ENCODE data around the gene ST8SIA1. TPM values are rescaled to one million over a fixed set of nuclear protein-coding genes. Genes with fewer than 3 reads are reported as not detected.

ST8SIA1 gene
- total RNA-seq, 1 experiment from 2014 or later, result 31.4 TPM

- no peak for DNase-seq (ENCODE audit: low read depth, low spot score)
These were observed 35.1 kb downstream of the ST8SIA1 start for GRCh38 chr12:22299294-22299912.

GRCh38 chr12:22289250-22289649 lies 45.3 kb downstream of the ST8SIA1 start:
- in situ Hi-C loops (cut with HindIII; ENCODE audit: low pct_unique_long_range_greater_than_20kb, low sequenced_read_pairs), result no loop called here
- DNase-seq (ENCODE audit: low read depth, low spot score), result no peak

More at GRCh38 chr12:22299294-22299912, 35.1 kb downstream of the ST8SIA1 start:
- in situ Hi-C loops (cut with HindIII; ENCODE audit: low pct_unique_long_range_greater_than_20kb, low sequenced_read_pairs), result no loop called here

GRCh38 chr12:22287776-22288621 lies 46.5 kb downstream of the ST8SIA1 start:
- DNase-seq (ENCODE audit: low read depth, low spot score), result no peak
- in situ Hi-C loops (cut with HindIII; ENCODE audit: low pct_unique_long_range_greater_than_20kb, low sequenced_read_pairs), result no loop called here

- in situ Hi-C loops (cut with HindIII; ENCODE audit: low pct_unique_long_range_greater_than_20kb, low sequenced_read_pairs), result no loop called here
These were observed 47.4 kb downstream of the ST8SIA1 start for GRCh38 chr12:22287101-22287500.

GRCh38 chr12:22286569-22286968 lies 47.9 kb downstream of the ST8SIA1 start:
- no peak for DNase-seq (ENCODE audit: low read depth, low spot score)
- in situ Hi-C loops (cut with HindIII; ENCODE audit: low pct_unique_long_range_greater_than_20kb, low sequenced_read_pairs), result no loop called here

More at GRCh38 chr12:22287101-22287500, 47.4 kb downstream of the ST8SIA1 start:
- DNase-seq (ENCODE audit: low read depth, low spot score), result no peak

GRCh38 chr12:22285846-22286245 lies 48.7 kb downstream of the ST8SIA1 start:
- in situ Hi-C loops (cut with HindIII; ENCODE audit: low pct_unique_long_range_greater_than_20kb, low sequenced_read_pairs), result no loop called here
- DNase-seq (ENCODE audit: low read depth, low spot score), result no peak

GRCh38 chr12:22284871-22285270 lies 49.6 kb downstream of the ST8SIA1 start:
- no peak for DNase-seq (ENCODE audit: low read depth, low spot score)
- in situ Hi-C loops (cut with HindIII; ENCODE audit: low pct_unique_long_range_greater_than_20kb, low sequenced_read_pairs), result no loop called here

- DNase-seq (ENCODE audit: low read depth, low spot score), result no peak
- in situ Hi-C loops (cut with HindIII; ENCODE audit: low pct_unique_long_range_greater_than_20kb, low sequenced_read_pairs), result no loop called here
These were observed 51.0 kb downstream of the ST8SIA1 start for GRCh38 chr12:22283508-22283907.

- no peak for DNase-seq (ENCODE audit: low read depth, low spot score)
- in situ Hi-C loops (cut with HindIII; ENCODE audit: low pct_unique_long_range_greater_than_20kb, low sequenced_read_pairs), result no loop called here
These were observed 51.5 kb downstream of the ST8SIA1 start for GRCh38 chr12:22283006-22283506.

- DNase-seq (ENCODE audit: low read depth, low spot score), result no peak
- in situ Hi-C loops (cut with HindIII; ENCODE audit: low pct_unique_long_range_greater_than_20kb, low sequenced_read_pairs), result no loop called here
These were observed 52.2 kb downstream of the ST8SIA1 start for GRCh38 chr12:22282283-22282682.

- DNase-seq (ENCODE audit: low read depth, low spot score), result no peak
- in situ Hi-C loops (cut with HindIII; ENCODE audit: low pct_unique_long_range_greater_than_20kb, low sequenced_read_pairs), result no loop called here
These were observed 57.6 kb downstream of the ST8SIA1 start for GRCh38 chr12:22276867-22277266.

GRCh38 chr12:22276313-22276712 lies 58.2 kb downstream of the ST8SIA1 start:
- in situ Hi-C loops (cut with HindIII; ENCODE audit: low pct_unique_long_range_greater_than_20kb, low sequenced_read_pairs), result no loop called here
- no peak for DNase-seq (ENCODE audit: low read depth, low spot score)

GRCh38 chr12:22275843-22276242 lies 58.7 kb downstream of the ST8SIA1 start:
- DNase-seq (ENCODE audit: low read depth, low spot score), result peak; percentile 58
- in situ Hi-C loops (cut with HindIII; ENCODE audit: low pct_unique_long_range_greater_than_20kb, low sequenced_read_pairs), result no loop called here

- in situ Hi-C loops (cut with HindIII; ENCODE audit: low pct_unique_long_range_greater_than_20kb, low sequenced_read_pairs), result no loop called here
- no peak for DNase-seq (ENCODE audit: low read depth, low spot score)
These were observed 62.0 kb downstream of the ST8SIA1 start for GRCh38 chr12:22272335-22273151.

GRCh38 chr12:22271023-22271422 lies 63.5 kb downstream of the ST8SIA1 start:
- in situ Hi-C loops (cut with HindIII; ENCODE audit: low pct_unique_long_range_greater_than_20kb, low sequenced_read_pairs), result no loop called here
- DNase-seq (ENCODE audit: low read depth, low spot score), result no peak

- DNase-seq (ENCODE audit: low read depth, low spot score), result no peak
- in situ Hi-C loops (cut with HindIII; ENCODE audit: low pct_unique_long_range_greater_than_20kb, low sequenced_read_pairs), result no loop called here
These were observed 65.5 kb downstream of the ST8SIA1 start for GRCh38 chr12:22268973-22269372.

GRCh38 chr12:22268406-22268805 lies 66.1 kb downstream of the ST8SIA1 start:
- no peak for DNase-seq (ENCODE audit: low read depth, low spot score)
- in situ Hi-C loops (cut with HindIII; ENCODE audit: low pct_unique_long_range_greater_than_20kb, low sequenced_read_pairs), result no loop called here

- in situ Hi-C loops (cut with HindIII; ENCODE audit: low pct_unique_long_range_greater_than_20kb, low sequenced_read_pairs), result no loop called here
- no peak for DNase-seq (ENCODE audit: low read depth, low spot score)
These were observed 68.4 kb downstream of the ST8SIA1 start for GRCh38 chr12:22266101-22266500.

All from SK-MEL-5 (cell line).